MM.1S (cell line): ENCODE results near the gene FOXP1.

Experiments used
- DNase-seq: peaks from one replicate; pipeline ENCODE4 v3.0.0-alpha.2; 2015
- H2AFZ ChIP-seq: fragments of 300-600 bp; sonication (generic); 2 replicates; pipeline ENCODE4 v1.6.0; 2016; ENCODE audit warnings: antibody characterized with exemption, low read length
- H3F3A ChIP-seq: fragments of 300-600 bp; sonication (generic); 2 replicates; pipeline ENCODE4 v1.6.1; 2016; ENCODE audit warnings: mild to moderate bottlenecking, antibody characterized with exemption, low read length, moderate library complexity, mixed read lengths; ENCODE audit not compliant: insufficient read depth
- H3K27ac ChIP-seq: fragments of 300-600 bp; sonication (generic); 2 replicates; pipeline ENCODE4 v1.5.1; 2016; ENCODE audit warnings: mild to moderate bottlenecking, low read length
- H3K27me3 ChIP-seq: fragments of 300-600 bp; sonication (generic); replicated peaks from 2 replicates; pipeline ENCODE4 v1.6.0; 2016; ENCODE audit warnings: low read length; ENCODE audit not compliant: insufficient read depth
- H3K36me3 ChIP-seq: fragments of 300-600 bp; sonication (generic); replicated peaks from 2 replicates; pipeline ENCODE4 v1.6.1; 2016; ENCODE audit warnings: mild to moderate bottlenecking, low read length, mixed read lengths; ENCODE audit not compliant: insufficient read depth
- H3K4me1 ChIP-seq: fragments of 300-600 bp; sonication (generic); 2 replicates; pipeline ENCODE4 v1.6.1; 2016; ENCODE audit warnings: low read length, mixed read lengths
- H3K4me2 ChIP-seq: fragments of 300-600 bp; sonication (generic); 2 replicates; pipeline ENCODE4 v1.6.0; 2016; ENCODE audit warnings: low read depth, low read length
- H3K4me3 ChIP-seq: fragments of 300-600 bp; sonication (generic); 2 replicates; pipeline ENCODE4 v1.5.1; 2016; ENCODE audit warnings: low read length, mixed read lengths
- H3K79me2 ChIP-seq: fragments of 300-600 bp; sonication (generic); 2 replicates; pipeline ENCODE4 v1.6.1; 2016; ENCODE audit warnings: mixed run types, low read length, mixed read lengths
- H3K9ac ChIP-seq: fragments of 300-600 bp; sonication (generic); 2 replicates; pipeline ENCODE4 v1.6.1; 2016; ENCODE audit warnings: low read length, mixed read lengths
- H3K9me2 ChIP-seq: fragments of 300-600 bp; sonication (generic); replicated peaks from 2 replicates; pipeline ENCODE4 v1.6.1; 2016; ENCODE audit warnings: mild to moderate bottlenecking, low read length, mixed read lengths; ENCODE audit not compliant: insufficient read depth
- H3K9me3 ChIP-seq: fragments of 300-600 bp; sonication (generic); replicated peaks from 2 replicates; pipeline ENCODE4 v1.6.1; 2016; ENCODE audit warnings: mild to moderate bottlenecking, low read length, mixed read lengths; ENCODE audit not compliant: insufficient read depth
- H4K20me1 ChIP-seq: fragments of 300-600 bp; sonication (generic); 2 replicates; pipeline ENCODE4 v1.6.1; 2016; ENCODE audit warnings: mild to moderate bottlenecking, low read length, moderate library complexity, mixed read lengths; ENCODE audit not compliant: insufficient read depth
- EZH2 ChIP-seq: fragments of 300-600 bp; sonication (generic); optimal IDR thresholded peaks from 2 replicates; pipeline ENCODE3; 2017; ENCODE audit warnings: low read depth, mild to moderate bottlenecking, antibody characterized with exemption, low read length, mixed read lengths
- EZH2phosphoT487 ChIP-seq: fragments of 300-600 bp; sonication (generic); IDR thresholded peaks from 2 replicates; pipeline ENCODE4 v1.6.1; 2018; ENCODE audit warnings: antibody characterized with exemption, low read length
- TF ChIP-seq, protein P1 (sequence below): fragments of 300-600 bp; sonication (generic); IDR thresholded peaks from 2 replicates; pipeline ENCODE4 v1.5.1; 2016; ENCODE audit warnings: antibody characterized with exemption, low read length, mixed read lengths

The FOXP1 gene

DNA sequence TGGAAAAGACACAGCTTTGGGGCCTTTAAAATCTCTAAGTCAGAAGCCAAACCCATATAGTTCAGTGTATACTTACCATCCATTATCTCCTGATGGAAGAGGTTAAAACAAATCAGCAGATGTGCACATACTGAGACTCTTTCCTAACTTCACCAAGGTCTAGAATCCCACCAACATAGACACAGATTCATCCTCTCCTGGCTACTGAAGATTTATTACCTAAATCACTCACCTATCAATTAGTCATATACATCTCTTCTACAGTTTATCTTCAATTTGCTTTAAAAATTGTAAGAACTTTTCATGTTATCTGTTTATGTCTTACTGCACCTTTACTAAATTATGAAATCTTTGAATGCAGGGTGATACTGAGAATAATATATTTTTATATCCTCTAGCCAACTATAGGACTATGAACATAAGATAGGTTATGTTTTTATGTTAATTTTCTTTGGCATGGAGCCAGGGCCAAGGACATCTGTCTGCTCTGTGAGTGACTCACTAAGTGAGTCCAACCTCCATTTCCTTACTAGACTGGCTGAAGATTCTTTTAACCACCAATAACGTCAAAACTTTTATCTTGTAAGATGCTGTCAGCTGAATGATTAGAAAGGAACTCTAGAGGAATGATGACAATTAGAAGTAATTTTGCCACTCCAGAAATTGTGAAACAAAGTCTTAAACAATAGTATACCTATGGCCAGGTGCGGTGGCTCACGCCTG is 397.6 kb downstream of the FOXP1 start:
- H3K4me3 ChIP-seq = no peak overlapping the region
- no peak overlapping the region for H3K27ac ChIP-seq
- no peak overlapping the region for H2AFZ ChIP-seq
- H4K20me1 ChIP-seq = no peaks in the 10 kb centered on the region
- no peaks in the 10 kb centered on the region for H3K79me2 ChIP-seq
- H3K27me3 ChIP-seq = no peaks in the 10 kb centered on the region
- no peaks in the 10 kb centered on the region for H3K9me3 ChIP-seq
- no peaks in the 10 kb centered on the region for H3K9me2 ChIP-seq
- DNase-seq = no peak
- H3K4me2 ChIP-seq = no peak overlapping the region
- no peaks in the 10 kb centered on the region for H3K36me3 ChIP-seq
- no peak overlapping the region for H3K9ac ChIP-seq
- H3F3A ChIP-seq = no peaks in the 10 kb centered on the region
- H3K4me1 ChIP-seq = no peaks in the 10 kb centered on the region
- TF ChIP-seq EZH2 (no peak), EZH2phosphoT487 (no peak)
- TF ChIP-seq, protein P1, sequence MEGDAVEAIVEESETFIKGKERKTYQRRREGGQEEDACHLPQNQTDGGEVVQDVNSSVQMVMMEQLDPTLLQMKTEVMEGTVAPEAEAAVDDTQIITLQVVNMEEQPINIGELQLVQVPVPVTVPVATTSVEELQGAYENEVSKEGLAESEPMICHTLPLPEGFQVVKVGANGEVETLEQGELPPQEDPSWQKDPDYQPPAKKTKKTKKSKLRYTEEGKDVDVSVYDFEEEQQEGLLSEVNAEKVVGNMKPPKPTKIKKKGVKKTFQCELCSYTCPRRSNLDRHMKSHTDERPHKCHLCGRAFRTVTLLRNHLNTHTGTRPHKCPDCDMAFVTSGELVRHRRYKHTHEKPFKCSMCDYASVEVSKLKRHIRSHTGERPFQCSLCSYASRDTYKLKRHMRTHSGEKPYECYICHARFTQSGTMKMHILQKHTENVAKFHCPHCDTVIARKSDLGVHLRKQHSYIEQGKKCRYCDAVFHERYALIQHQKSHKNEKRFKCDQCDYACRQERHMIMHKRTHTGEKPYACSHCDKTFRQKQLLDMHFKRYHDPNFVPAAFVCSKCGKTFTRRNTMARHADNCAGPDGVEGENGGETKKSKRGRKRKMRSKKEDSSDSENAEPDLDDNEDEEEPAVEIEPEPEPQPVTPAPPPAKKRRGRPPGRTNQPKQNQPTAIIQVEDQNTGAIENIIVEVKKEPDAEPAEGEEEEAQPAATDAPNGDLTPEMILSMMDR = no peak

DNA sequence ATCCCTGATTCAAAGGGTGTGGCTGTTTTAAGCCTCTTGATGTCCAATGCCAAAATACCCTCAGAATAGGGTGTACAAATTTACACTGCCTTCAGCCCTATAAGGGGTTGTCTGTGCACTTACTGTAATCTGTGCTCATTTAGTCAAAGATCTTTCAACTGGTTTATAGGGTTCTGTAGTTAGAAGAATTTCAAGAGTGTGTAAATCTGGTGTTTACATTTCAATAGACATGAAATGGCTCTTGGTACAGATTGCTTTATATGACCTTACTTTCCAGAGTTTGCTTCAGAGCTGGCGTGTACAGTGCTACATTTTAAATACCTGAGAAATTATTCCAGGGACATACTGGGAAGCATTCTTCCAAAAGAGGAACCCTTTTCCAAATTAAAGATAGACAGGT is 399.3 kb downstream of the FOXP1 start:
- Histone ChIP-seq H3K4me2 (no peak overlapping the region), H3K9me3 (no peaks in the 10 kb centered on the region), H3K9ac (no peak overlapping the region), H3K79me2 (no peaks in the 10 kb centered on the region), H3K9me2 (no peaks in the 10 kb centered on the region), H2AFZ (no peak overlapping the region), H3K4me1 (no peaks in the 10 kb centered on the region), H3K4me3 (no peak overlapping the region), H3K27ac (no peak overlapping the region), H4K20me1 (no peaks in the 10 kb centered on the region), H3K36me3 (no peaks in the 10 kb centered on the region), H3K27me3 (no peaks in the 10 kb centered on the region), H3F3A (no peaks in the 10 kb centered on the region)
- TF ChIP-seq EZH2 (no peak), EZH2phosphoT487 (no peak)
- TF ChIP-seq, protein P1 = no peak
- DNase-seq = no peak

DNA sequence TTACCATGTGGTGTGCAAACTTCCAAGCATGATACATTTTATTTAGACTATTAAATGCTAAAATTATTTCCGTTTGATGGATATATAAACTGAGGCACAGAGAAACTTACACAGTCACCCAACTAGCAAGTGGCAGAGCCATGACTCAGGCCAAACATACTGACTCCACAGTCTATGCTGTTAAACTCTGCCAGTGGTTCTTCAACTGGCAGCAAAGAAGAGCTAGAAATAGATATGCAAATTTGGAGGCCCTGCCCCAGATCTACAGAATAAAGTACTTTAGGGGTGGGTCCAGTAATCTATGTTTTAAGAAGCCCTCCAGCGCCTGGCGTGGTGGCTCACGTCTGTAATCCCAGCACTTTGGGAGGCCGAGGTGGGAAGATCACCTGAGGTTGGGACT is 400.0 kb downstream of the FOXP1 start:
- Histone ChIP-seq H3K36me3 (no peaks in the 10 kb centered on the region), H3K4me1 (no peaks in the 10 kb centered on the region), H4K20me1 (no peaks in the 10 kb centered on the region), H3K4me2 (no peak overlapping the region), H3K27me3 (no peaks in the 10 kb centered on the region), H3K9ac (no peak overlapping the region), H3K9me3 (no peaks in the 10 kb centered on the region), H3F3A (no peaks in the 10 kb centered on the region), H3K27ac (no peak overlapping the region), H3K9me2 (no peaks in the 10 kb centered on the region), H3K4me3 (no peak overlapping the region), H2AFZ (no peak overlapping the region), H3K79me2 (no peaks in the 10 kb centered on the region)
- DNase-seq = no peak
- TF ChIP-seq EZH2phosphoT487 (no peak), EZH2 (no peak)
- TF ChIP-seq, protein P1 = no peak
